PFSK-1 (cell line): Measurements from ENCODE around the gene AIF1.

Experiments used
- FOXP2 ChIP-seq: optimal IDR thresholded peaks from 2 replicates; pipeline ENCODE3; 2011; ENCODE audit warnings: borderline replicate concordance, control low read depth, inconsistent platforms; ENCODE audit not compliant: insufficient read depth; ENCODE audit errors: extremely low read length, extremely low read depth
- POLR2AphosphoS5 ChIP-seq: IDR thresholded peaks from 2 replicates; pipeline ENCODE4 v1.6.1; 2012; ENCODE audit warnings: low read depth, mild to moderate bottlenecking, control low read depth, low read length, moderate library complexity
- REST ChIP-seq, 2 experiments: IDR thresholded peaks; 2 replicates each; pipeline versions ENCODE4 v1.6.1 to v1.8.0; 2011 to 2012; ENCODE audit warnings: low read depth in 2 of 2, low read length in 2 of 2, control low read depth in 1 of 2, inconsistent platforms in 1 of 2, mild to moderate bottlenecking in 1 of 2, moderate library complexity in 1 of 2; ENCODE audit not compliant: insufficient read depth in 1 of 2
- SIN3A ChIP-seq: IDR thresholded peaks from 2 replicates; pipeline ENCODE4 v1.6.1; 2012; ENCODE audit warnings: mild to moderate bottlenecking, low read length, moderate library complexity, borderline replicate concordance; ENCODE audit not compliant: insufficient read depth
- TAF1 ChIP-seq: IDR thresholded peaks from 2 replicates; pipeline ENCODE4 v1.6.1; 2012; ENCODE audit warnings: low read length, control low read depth, borderline replicate concordance; ENCODE audit not compliant: insufficient read depth

AIF1 gene

GRCh38 chr6:31636698-31637596 lies 21.9 kb downstream of the AIF1 start:
- TF ChIP-seq POLR2AphosphoS5 (0 out of 2 replicates have a peak, but pooled peaks have one; percentile 7), REST (IDR thresholded peaks at IDR 0.05; ENCODE audit: insufficient read depth in 1 of 2, low read depth in 2 of 2, low read length in 2 of 2) (no peak)

- TF ChIP-seq SIN3A: no peak
- peak; percentile 53 for TF ChIP-seq POLR2AphosphoS5
These were observed 24.0 kb downstream of the AIF1 start for GRCh38 chr6:31639043-31639442.

- TF ChIP-seq FOXP2: no peak
- peak; percentile 60; the same call in 1 of the 2 replicates for TF ChIP-seq POLR2AphosphoS5
These were observed 24.4 kb downstream of the AIF1 start for GRCh38 chr6:31639449-31639861.

- TF ChIP-seq POLR2AphosphoS5 (no peak), FOXP2 (no peak), REST (IDR thresholded peaks at IDR 0.05; ENCODE audit: insufficient read depth in 1 of 2, low read depth in 2 of 2, low read length in 2 of 2) (no peak), SIN3A (no peak), TAF1 (no peak)
These were observed 25.6 kb downstream of the AIF1 start for GRCh38 chr6:31640612-31641011.

- no peak for TF ChIP-seq FOXP2
- no peak for TF ChIP-seq POLR2AphosphoS5
- TF ChIP-seq REST (IDR thresholded peaks at IDR 0.05; ENCODE audit: insufficient read depth in 1 of 2, low read depth in 2 of 2, low read length in 2 of 2): no peak
- no peak for TF ChIP-seq SIN3A
- no peak for TF ChIP-seq TAF1
These were observed 26.3 kb downstream of the AIF1 start for GRCh38 chr6:31641370-31641769.

- TF ChIP-seq REST (IDR thresholded peaks at IDR 0.05; ENCODE audit: insufficient read depth in 1 of 2, low read depth in 2 of 2, low read length in 2 of 2) (no peak), FOXP2 (no peak), SIN3A (no peak), TAF1 (no peak), POLR2AphosphoS5 (no peak)
These were observed 27.9 kb downstream of the AIF1 start for GRCh38 chr6:31642798-31643570.
